Central memory CD8-positive, alpha-beta T cell (primary cell): ENCODE data around the gene IL36B.

Experiments
- ATAC-seq: fragments of 150-1000 bp; cut with Tn5 transposase; replicated peaks from 2 replicates; pipeline ENCODE4 v1.10.0; 2022; ENCODE audit warnings: mild to moderate bottlenecking, moderate FRiP score, moderate number of reproducible peaks; ENCODE audit not compliant: poor library complexity, severe bottlenecking; ENCODE audit errors: extremely low read depth
- DNase-seq, 2 donors: peaks; one replicate each; pipeline ENCODE4 v3.0.0; 2021; ENCODE audit warnings: low spot score in 2 of 2
- H3K27ac Mint-ChIP-seq: one replicate; pipeline ENCODE4 v1.8.0; 2022; ENCODE audit warnings: low read depth, mild to moderate bottlenecking, moderate library complexity, mixed read lengths
- H3K27me3 Mint-ChIP-seq: one replicate; pipeline ENCODE4 v1.8.0; 2022; ENCODE audit warnings: mixed read lengths
- H3K36me3 Mint-ChIP-seq: one replicate; pipeline ENCODE4 v1.8.0; 2022; ENCODE audit warnings: mild to moderate bottlenecking, moderate library complexity, mixed read lengths; ENCODE audit not compliant: insufficient read depth
- H3K4me1 Mint-ChIP-seq: one replicate; pipeline ENCODE4 v1.8.0; 2022; ENCODE audit warnings: mixed read lengths
- H3K4me3 Mint-ChIP-seq: one replicate; pipeline ENCODE4 v1.8.0; 2022; ENCODE audit warnings: mild to moderate bottlenecking, moderate library complexity, mixed read lengths
- H3K9me3 Mint-ChIP-seq: one replicate; pipeline ENCODE4 v1.8.0; 2022; ENCODE audit warnings: mixed read lengths

The IL36B gene

DNA sequence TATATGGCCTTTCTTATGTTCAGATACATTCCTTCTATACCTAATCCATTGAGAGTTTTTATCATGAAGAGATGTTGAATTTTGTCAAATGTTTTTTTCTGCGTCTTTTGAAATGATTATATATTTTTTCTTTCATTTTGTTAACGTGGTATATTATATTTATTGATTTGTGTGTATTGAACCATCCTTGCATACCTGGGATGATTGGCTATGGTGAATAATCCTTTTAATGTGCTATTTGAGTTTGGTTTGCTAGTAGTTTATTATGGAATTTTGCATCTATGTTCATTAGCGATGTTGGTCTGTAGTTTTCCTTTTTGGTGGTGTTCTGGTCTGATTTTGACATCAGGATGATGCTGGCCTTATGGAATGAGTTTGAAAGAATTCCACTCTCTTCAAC, 63.1 kb downstream of the IL36B start:
- no peak for DNase-seq
- ATAC-seq = no peak
- H3K9me3 Mint-ChIP-seq = peaks cover 9% of the 10 kb centered on the region

DNA sequence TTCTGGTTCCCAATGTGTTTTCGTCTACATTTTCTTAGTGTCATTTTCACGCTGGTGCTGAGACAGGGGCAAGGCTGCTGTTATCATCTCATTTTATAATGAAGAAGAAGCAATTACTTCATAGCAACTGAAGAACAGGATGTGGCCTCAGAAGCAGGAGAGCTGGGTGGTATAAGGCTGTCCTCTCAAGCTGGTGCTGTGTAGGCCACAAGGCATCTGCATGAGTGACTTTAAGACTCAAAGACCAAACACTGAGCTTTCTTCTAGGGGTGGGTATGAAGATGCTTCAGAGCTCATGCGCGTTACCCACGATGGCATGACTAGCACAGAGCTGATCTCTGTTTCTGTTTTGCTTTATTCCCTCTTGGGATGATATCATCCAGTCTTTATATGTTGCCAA, 67.6 kb downstream of the IL36B start:
- Mint-ChIP-seq H3K27ac (no peak overlapping the region), H3K36me3 (no peaks in the 10 kb centered on the region), H3K4me1 (no peaks in the 10 kb centered on the region), H3K9me3 (no peaks in the 10 kb centered on the region), H3K27me3 (no peaks in the 10 kb centered on the region), H3K4me3 (no peak overlapping the region)
- ATAC-seq = peak; percentile 94
- peak in 1 of 2 donors; percentile 14 for DNase-seq

More for the DNA sequence above, 63.1 kb downstream of the IL36B start:
- Mint-ChIP-seq H3K4me1 (no peaks in the 10 kb centered on the region), H3K27ac (no peak overlapping the region), H3K27me3 (peaks cover 22% of the 10 kb centered on the region), H3K36me3 (no peaks in the 10 kb centered on the region), H3K4me3 (no peak overlapping the region)

DNA sequence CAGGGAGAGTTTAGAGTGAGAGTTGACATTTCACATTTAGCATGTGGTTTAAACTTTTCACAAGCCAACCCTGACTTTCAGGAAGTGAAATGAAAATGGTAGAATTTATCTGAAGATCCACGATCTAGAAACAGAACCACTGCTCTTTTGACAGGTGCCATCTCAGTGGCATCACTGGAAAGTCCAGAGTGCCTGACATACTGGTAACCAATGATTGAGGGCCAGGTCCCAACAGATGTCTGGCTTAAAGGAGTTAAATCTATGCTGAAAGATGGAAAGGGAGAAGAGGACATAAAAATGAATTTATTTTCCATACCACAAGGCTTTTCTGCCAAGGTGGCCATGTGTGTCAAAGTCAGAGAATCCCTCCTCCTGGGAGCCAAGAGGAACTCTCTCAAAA, 72.1 kb downstream of the IL36B start:
- no peak overlapping the region for H3K27ac Mint-ChIP-seq

DNA sequence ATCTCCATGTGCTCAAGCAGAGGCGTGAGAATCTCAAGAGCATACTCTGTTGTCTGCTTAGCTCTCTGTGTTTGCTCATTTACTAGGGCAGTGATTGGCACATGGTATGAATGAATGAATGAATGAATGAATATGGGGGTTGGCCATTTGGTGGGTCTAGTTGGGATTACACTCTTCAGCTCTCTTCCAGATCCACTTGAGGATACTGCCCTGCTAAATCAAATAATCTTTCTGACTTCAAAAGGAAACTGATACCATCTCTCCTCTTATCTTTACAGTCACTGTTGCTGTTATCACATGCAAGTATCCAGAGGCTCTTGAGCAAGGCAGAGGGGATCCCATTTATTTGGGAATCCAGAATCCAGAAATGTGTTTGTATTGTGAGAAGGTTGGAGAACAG, 72.9 kb downstream of the IL36B start:
- H3K9me3 Mint-ChIP-seq = no peaks in the 10 kb centered on the region
- H3K27ac Mint-ChIP-seq = no peak overlapping the region
- H3K36me3 Mint-ChIP-seq = no peaks in the 10 kb centered on the region
- no peaks in the 10 kb centered on the region for H3K4me1 Mint-ChIP-seq
- peaks cover 24% of the 10 kb centered on the region for H3K27me3 Mint-ChIP-seq
- DNase-seq = no peak
- H3K4me3 Mint-ChIP-seq = no peak overlapping the region
- ATAC-seq = no peak

More for the DNA sequence above, 72.1 kb downstream of the IL36B start:
- peaks cover 16% of the 10 kb centered on the region for H3K27me3 Mint-ChIP-seq
- H3K4me1 Mint-ChIP-seq = no peaks in the 10 kb centered on the region
- H3K4me3 Mint-ChIP-seq = no peak overlapping the region
- no peaks in the 10 kb centered on the region for H3K9me3 Mint-ChIP-seq
- DNase-seq = no peak
- no peaks in the 10 kb centered on the region for H3K36me3 Mint-ChIP-seq
- no peak for ATAC-seq

DNA sequence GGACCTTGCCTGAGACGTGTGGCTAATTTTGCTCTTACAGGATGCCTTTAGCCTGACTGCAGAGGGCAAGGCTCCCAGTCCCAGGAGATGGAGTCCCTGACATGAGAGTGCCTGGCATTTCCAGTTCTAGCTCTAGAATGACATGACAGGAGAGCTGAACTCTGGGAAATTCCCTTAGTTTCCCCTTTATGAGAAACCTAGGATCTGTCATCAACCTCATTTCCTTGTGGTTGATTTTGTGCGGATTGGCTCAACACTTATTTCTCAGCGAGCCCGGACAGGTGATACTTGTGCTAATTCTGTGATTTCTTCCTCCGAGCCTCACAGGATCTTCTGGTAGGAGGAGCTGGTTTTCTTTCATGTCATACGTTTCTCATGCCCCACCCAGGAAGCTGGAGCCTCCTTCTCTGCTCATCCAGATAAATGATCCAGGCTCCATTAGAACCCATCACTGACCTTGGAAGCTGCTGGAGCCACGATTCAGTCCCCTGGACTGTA, 75.1 kb downstream of the IL36B start, which contains the start of gene IL36G:
IL36G (plus strand) TSS at position 448 of the 498 bp plus-strand sequence. CDS start 633 bp downstream, outside the sequence.
- Mint-ChIP-seq H3K4me3 (no peak within 1 kb of the TSS), H3K27me3 (peaks cover 25% of the 10 kb centered on the region), H3K27ac (no peak within 1 kb of the TSS), H3K36me3 (no peaks in the 10 kb centered on the region), H3K4me1 (no peaks in the 10 kb centered on the region), H3K9me3 (no peaks in the 10 kb centered on the region)
- ATAC-seq = no peak
- no peak for DNase-seq
